Activated CD4-positive, alpha-beta T cell treated with anti-CD3 and anti-CD28 coated beads, Interleukin-2, amount 50 U/mL, for 1 hour (primary cell): ENCODE results near the gene OR52L1.

ENCODE experiments used
- DNase-seq: peaks from one replicate; pipeline ENCODE4 v3.0.0-alpha.2; 2020

The OR52L1 gene

GRCh38 chr11:5938603-5938965 is 48.2 kb downstream of the OR52L1 start:
- no peak for DNase-seq

- DNase-seq = no peak
Observed at GRCh38 chr11:5937868-5938602, 48.8 kb downstream of the OR52L1 start.
